H1 (cell line): ENCODE measurements around the gene TUBGCP6. TPM values are rescaled to one million over a fixed set of nuclear protein-coding genes. Genes with fewer than 3 reads are reported as not detected.

Experiments
- CTCF ChIA-PET: fragments of 300-600 bp; sonication (Branson Sonifier 250); formaldehyde crosslinking; loops from one replicate; lab custom pipeline; 2021; ENCODE audit not compliant: partially characterized antibody; lab: Charles Lee
- POLR2A ChIA-PET: fragments of 300-600 bp; sonication (Branson Sonifier 250); formaldehyde crosslinking; loops from one replicate; lab custom pipeline; 2021; ENCODE audit warnings: inconsistent platforms; ENCODE audit not compliant: partially characterized antibody; lab: Charles Lee
- DNase-seq, 2 experiments: peaks; one replicate each; pipeline versions ENCODE4 v3.0.0 to v3.0.0-alpha.2; 2010 to 2022; ENCODE audit warnings: low spot score in 2 of 2, low read depth in 1 of 2, mixed read lengths in 1 of 2
- FAIRE-seq: peaks from 2 replicates; lab custom pipeline; 2011; peaks lifted over from hg19 to GRCh38; lab: Jason Lieb, UNC
- H2AFZ ChIP-seq: 2 replicates; pipeline ENCODE4 v1.8.1; 2012; ENCODE audit warnings: low read length, inconsistent platforms
- H2AK5ac ChIP-seq: 2 replicates; pipeline ENCODE4 v1.6.1; 2013; ENCODE audit warnings: low read depth, low read length
- H2BK120ac ChIP-seq: replicated peaks from 2 replicates; pipeline ENCODE3; 2013; ENCODE audit warnings: low read depth, low read length, inconsistent platforms
- H2BK12ac ChIP-seq: 2 replicates; pipeline ENCODE4 v1.6.1; 2013; ENCODE audit warnings: low read depth, low read length
- H2BK15ac ChIP-seq: 2 replicates; pipeline ENCODE4 v1.6.1; 2013; ENCODE audit warnings: low read length
- H2BK20ac ChIP-seq: 2 replicates; pipeline ENCODE4 v1.6.1; 2013; ENCODE audit warnings: low read length
- H2BK5ac ChIP-seq: 2 replicates; pipeline ENCODE4 v1.6.1; 2013; ENCODE audit warnings: low read depth, low read length
- H3K14ac ChIP-seq: 2 replicates; pipeline ENCODE4 v1.6.1; 2013; ENCODE audit warnings: inconsistent platforms; ENCODE audit not compliant: insufficient read length
- H3K18ac ChIP-seq: 2 replicates; pipeline ENCODE4 v1.6.1; 2013; ENCODE audit warnings: low read length; ENCODE audit errors: extremely low read depth
- H3K23ac ChIP-seq: 2 replicates; pipeline ENCODE4 v1.6.1; 2013; ENCODE audit warnings: inconsistent platforms; ENCODE audit not compliant: insufficient read length
- H3K23me2 ChIP-seq: 2 replicates; pipeline ENCODE4 v1.6.1; 2013; ENCODE audit warnings: low read depth, low read length
- H3K27ac ChIP-seq: 2 replicates; pipeline ENCODE4 v1.6.1; 2011; ENCODE audit warnings: low read depth, low read length, inconsistent platforms
- H3K27me3 ChIP-seq, 4 experiments: replicated peaks in 1 of 4; 1 replicate in 1 of 4; 2 replicates in 3 of 4; pipeline versions ENCODE4 v1.6.1 to v1.8.1; 2011 to 2013; ENCODE audit warnings: low read length in 3 of 4, mild to moderate bottlenecking in 3 of 4, inconsistent platforms in 2 of 4, mixed read lengths in 2 of 4, moderate library complexity in 1 of 4; ENCODE audit not compliant: control insufficient read depth in 3 of 4, insufficient read depth in 3 of 4; ENCODE audit errors: extremely low read depth in 1 of 4
- H3K36me3 ChIP-seq, 4 experiments: 2 replicates each; pipeline versions ENCODE4 v1.6.1 to v1.8.1; 2011 to 2013; ENCODE audit warnings: mild to moderate bottlenecking in 4 of 4, low read length in 3 of 4, moderate library complexity in 2 of 4, control low read depth in 1 of 4, inconsistent platforms in 1 of 4; ENCODE audit not compliant: insufficient read depth in 4 of 4, control insufficient read depth in 2 of 4
- H3K4ac ChIP-seq: replicated peaks from 2 replicates; pipeline ENCODE3; 2013; ENCODE audit warnings: low read length, low read depth, mixed read lengths, inconsistent platforms; ENCODE audit not compliant: insufficient read length
- H3K4me1 ChIP-seq, 4 experiments: replicated peaks in 1 of 4; 1 replicate in 1 of 4; 2 replicates in 3 of 4; pipeline versions ENCODE4 v1.6.1 to v1.8.1; 2011 to 2013; ENCODE audit warnings: low read length in 3 of 4, inconsistent platforms in 2 of 4, mixed read lengths in 1 of 4; ENCODE audit not compliant: insufficient read depth in 4 of 4, control insufficient read depth in 3 of 4
- H3K4me2 ChIP-seq, 2 experiments: 2 replicates each; pipeline versions ENCODE4 v1.6.1 to v1.8.1; 2011 to 2013; ENCODE audit warnings: low read depth in 2 of 2, low read length in 2 of 2, control low read depth in 1 of 2, inconsistent platforms in 1 of 2, mild to moderate bottlenecking in 1 of 2; ENCODE audit not compliant: insufficient read depth in 1 of 2
- H3K4me3 ChIP-seq, 4 experiments: fragments of 200-600, 300-600 bp in 1 of 4; sonication (generic), shearing (Covaris generic), sonication (Bioruptor Twin) in 1 of 4; 2 replicates each; pipeline versions ENCODE4 v1.5.1 to v1.8.1; 2011 to 2016; ENCODE audit warnings: low read length in 4 of 4, low read depth in 3 of 4, control low read depth in 2 of 4, inconsistent platforms in 2 of 4, mild to moderate bottlenecking in 2 of 4, mixed read lengths in 1 of 4, moderate library complexity in 1 of 4; ENCODE audit not compliant: insufficient read depth in 2 of 4; ENCODE audit errors: extremely low read depth in 1 of 4
- H3K56ac ChIP-seq: replicated peaks from 2 replicates; pipeline ENCODE3; 2013; ENCODE audit warnings: low read depth, mild to moderate bottlenecking, mixed read lengths, low read length, inconsistent platforms; ENCODE audit not compliant: insufficient read length
- H3K79me1 ChIP-seq: 2 replicates; pipeline ENCODE4 v1.6.1; 2013; ENCODE audit warnings: low read depth, low read length, control low read depth
- H3K79me2 ChIP-seq, 2 experiments: 2 replicates each; pipeline versions ENCODE4 v1.6.1 to v1.8.1; 2012 to 2013; ENCODE audit warnings: low read length in 2 of 2, mild to moderate bottlenecking in 2 of 2, inconsistent platforms in 1 of 2; ENCODE audit not compliant: insufficient read depth in 2 of 2, control insufficient read depth in 1 of 2
- H3K9ac ChIP-seq, 4 experiments: replicated peaks in 1 of 4; 1 replicate in 1 of 4; 2 replicates in 3 of 4; pipeline versions ENCODE4 v1.6.1 to v1.8.1; 2011 to 2013; ENCODE audit warnings: low read depth in 3 of 4, low read length in 3 of 4, control low read depth in 2 of 4, mild to moderate bottlenecking in 2 of 4, moderate library complexity in 2 of 4, inconsistent platforms in 1 of 4; ENCODE audit errors: extremely low read depth in 1 of 4
- H3K9me3 ChIP-seq, 2 experiments: 2 replicates each; pipeline versions ENCODE4 v1.6.1 to v1.8.1; 2012 to 2013; ENCODE audit warnings: mild to moderate bottlenecking in 2 of 2, moderate library complexity in 2 of 2, control low read depth in 1 of 2, inconsistent platforms in 1 of 2, low read depth in 1 of 2, low read length in 1 of 2, mixed read lengths in 1 of 2; ENCODE audit not compliant: insufficient read depth in 2 of 2
- H4K20me1 ChIP-seq, 2 experiments: replicated peaks in 1 of 2; 2 replicates each; pipeline versions ENCODE3 to v1.8.1; 2011 to 2013; ENCODE audit warnings: inconsistent platforms in 2 of 2, low read length in 2 of 2, mild to moderate bottlenecking in 1 of 2; ENCODE audit not compliant: insufficient read depth in 2 of 2, control insufficient read depth in 1 of 2
- H4K5ac ChIP-seq: 2 replicates; pipeline ENCODE4 v1.6.1; 2013; ENCODE audit warnings: low read length, low read depth, mixed read lengths, inconsistent platforms; ENCODE audit not compliant: insufficient read length
- H4K8ac ChIP-seq: 2 replicates; pipeline ENCODE4 v1.8.0; 2013; ENCODE audit warnings: mild to moderate bottlenecking, moderate library complexity, low read length, inconsistent platforms; ENCODE audit not compliant: insufficient read depth; ENCODE audit errors: extremely low read depth
- H4K91ac ChIP-seq: replicated peaks from 2 replicates; pipeline ENCODE3; 2013; ENCODE audit warnings: low read length, mixed read lengths, inconsistent platforms; ENCODE audit not compliant: insufficient read length
- BRCA1 ChIP-seq: IDR thresholded peaks from 2 replicates; pipeline ENCODE4 v1.6.1; 2012; ENCODE audit warnings: low read depth, low read length, improper control_type of control experiment
- CREB1 ChIP-seq: IDR thresholded peaks from 2 replicates; pipeline ENCODE4 v1.6.1; 2012; ENCODE audit warnings: inconsistent platforms
- KDM5A ChIP-seq: fragments of 200-600 bp; IDR thresholded peaks from 2 replicates; pipeline ENCODE4 v1.7.1; 2012; ENCODE audit warnings: mild to moderate bottlenecking, low read length, inconsistent platforms, mixed read lengths
- NRF1 ChIP-seq: IDR thresholded peaks from 2 replicates; pipeline ENCODE4 v1.6.1; 2011; ENCODE audit warnings: mild to moderate bottlenecking, low read depth, low read length, improper control_type of control experiment
- POU5F1 ChIP-seq: IDR thresholded peaks from 2 replicates; pipeline ENCODE4 v1.6.1; 2011; ENCODE audit warnings: low read depth, mild to moderate bottlenecking, low read length, moderate library complexity
- RAD21 ChIP-seq, 2 experiments: IDR thresholded peaks in 1 of 2; conservative IDR thresholded peaks in 1 of 2; 2 replicates each; pipeline ENCODE4 v1.6.1; 2011; ENCODE audit warnings: low read depth in 2 of 2, low read length in 2 of 2, improper control_type of control experiment in 1 of 2, inconsistent platforms in 1 of 2, mild to moderate bottlenecking in 1 of 2, moderate library complexity in 1 of 2
- RNF2 ChIP-seq: fragments of 200-900, 300-1000 bp; sonication (generic); IDR thresholded peaks from 2 replicates; pipeline ENCODE4 v1.7.1; 2016; ENCODE audit warnings: borderline replicate concordance, low read depth, mild to moderate bottlenecking, antibody characterized with exemption, low read length; ENCODE audit not compliant: poor library complexity, severe bottlenecking; ENCODE audit errors: missing control alignments
- SIN3A ChIP-seq, 2 experiments: IDR thresholded peaks in 1 of 2; conservative IDR thresholded peaks in 1 of 2; 2 replicates each; pipeline ENCODE4 v1.6.1; 2011 to 2012; ENCODE audit warnings: low read length in 2 of 2, improper control_type of control experiment in 1 of 2, low read depth in 1 of 2, mild to moderate bottlenecking in 1 of 2
- SIRT6 ChIP-seq: IDR thresholded peaks from one replicate; pipeline ENCODE4 v1.7.1; 2012; ENCODE audit warnings: low read length, inconsistent platforms
- SP2 ChIP-seq: IDR thresholded peaks from 2 replicates; pipeline ENCODE4 v1.6.1; 2012; ENCODE audit warnings: mild to moderate bottlenecking, low read length, inconsistent platforms
- TEAD4 ChIP-seq: IDR thresholded peaks from 2 replicates; pipeline ENCODE4 v1.6.1; 2012; ENCODE audit warnings: low read depth, low read length, inconsistent platforms, mixed read lengths
- YY1 ChIP-seq: IDR thresholded peaks from 2 replicates; pipeline ENCODE4 v1.6.1; 2011; ENCODE audit warnings: low read depth, mild to moderate bottlenecking, low read length
- WGBS, 2 experiments: shearing (Covaris generic) in 1 of 2; methylation state at CpG; one replicate each; pipeline versions ENCODE4 v1.1.6 to v1.1.7; 2013 to 2015; ENCODE audit warnings: low lambda C conversion rate in 2 of 2, mixed read lengths in 2 of 2, inconsistent platforms in 1 of 2, low coverage in 1 of 2, missing lambda C conversion rate in 1 of 2; ENCODE audit not compliant: insufficient replicate concordance in 2 of 2, insufficient coverage in 1 of 2, insufficient read length in 1 of 2; ENCODE audit errors: extremely low coverage in 1 of 2, missing lambda C conversion rate in 1 of 2; 5-methylcytosine and 5-hydroxymethylcytosine counted together
- polyA plus RNA-seq, 7 experiments: library from polyadenylated mRNA; depleted of rRNA in 3 of 7; stranded (reverse) in 5 of 7; unstranded in 2 of 7; fragments of >200 nt in 5 of 7; fragments of 200-250 nt in 2 of 7; gene quantifications; 1 replicate in 5 of 7; 2 replicates in 1 of 7; 4 replicates in 1 of 7; pipeline versions ENCODE4 v1.2.1 to v1.2.3, GENCODE V29; 2011 to 2013; ENCODE audit warnings: missing spikeins in 2 of 7, mixed read lengths in 2 of 7
- total RNA-seq: library from RNA; stranded (reverse); fragmentation: NEBNext Ultra II Directional; extraction: Animal tissue kit (Norgen Biotek cat#: 25700); gene quantifications from 2 replicates; pipeline ENCODE4 v1.2.1, GENCODE V29; 2021

Gene TUBGCP6
- total and polyA plus RNA-seq, 2 of the 8 experiments (the other 6 are each of a cell fraction or from before 2014, with no cell fraction given) = 24.2 to 24.7 TPM

DNA sequence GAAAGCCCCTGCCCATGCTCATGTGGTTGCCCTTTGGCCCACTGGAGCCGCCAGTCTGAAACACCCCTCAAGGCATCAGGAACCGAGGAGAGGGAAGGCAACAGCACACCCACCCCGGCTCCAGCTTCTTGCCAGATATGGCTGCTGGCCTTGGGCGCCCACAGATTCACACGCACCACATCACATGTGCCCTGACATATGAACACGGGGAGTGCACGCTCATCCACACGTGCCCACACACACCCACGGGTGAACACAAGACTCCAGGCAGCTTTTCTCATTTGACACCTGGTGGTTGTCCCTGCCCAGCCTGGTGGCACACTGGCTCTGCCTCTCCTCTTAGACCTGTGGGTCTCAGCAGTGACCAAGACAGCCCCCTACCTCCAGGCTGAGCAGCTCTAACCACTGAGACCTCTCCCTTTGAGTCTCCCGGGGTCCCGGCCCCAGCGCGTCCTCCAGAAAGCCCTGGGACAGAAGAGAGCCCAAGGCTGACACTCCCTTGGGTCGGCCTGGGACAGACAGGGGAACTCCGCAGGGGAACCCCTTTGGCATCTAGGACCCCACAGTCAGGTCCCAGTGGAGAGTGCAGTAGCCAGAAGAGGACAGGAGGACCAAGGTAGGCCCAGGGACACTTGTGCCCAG lies 19.4 kb upstream of the TUBGCP6 start:
- H3K56ac ChIP-seq = no peak overlapping the region
- peaks cover 3% of the 10 kb centered on the region in 2 experiments for H4K20me1 ChIP-seq
- no peak overlapping the region for H4K8ac ChIP-seq
- H2BK120ac ChIP-seq = no peak overlapping the region
- no peak overlapping the region for H3K14ac ChIP-seq
- no peak overlapping the region for H2AFZ ChIP-seq
- ChIA-PET CTCF (interaction anchor here (0.7 to 4.7 kb wide), 6 partner anchors 10 to 64 kb away, joined by 3 to 26 read pairs (median 6); partner anchors contain the start of gene HDAC10), POLR2A (no interaction called here)
- H2BK20ac ChIP-seq = no peak overlapping the region
- WGBS, 2 experiments = 88% methylated on average over 14 of the region's 15 CpGs; no CpG with 5 or more reads in 1 of the 2 experiments
- H3K4me2 ChIP-seq = no peak overlapping the region
- H3K4me3 ChIP-seq = no peak overlapping the region
- no peak overlapping the region for H2AK5ac ChIP-seq
- no peak for FAIRE-seq
- H3K18ac ChIP-seq = no peak overlapping the region
- peaks cover 12 to 47% (median 37%) of the 10 kb centered on the region in 4 experiments; a peak in 6 of 7 replicates for H3K27me3 ChIP-seq
- H2BK12ac ChIP-seq = no peak overlapping the region
- peaks cover 6% of the 10 kb centered on the region; the same call in 1 of the 2 replicates for H3K23me2 ChIP-seq
- H3K79me1 ChIP-seq = no peaks in the 10 kb centered on the region
- H3K4ac ChIP-seq = no peak overlapping the region
- H3K23ac ChIP-seq = no peak overlapping the region
- no peaks in the 10 kb centered on the region for H3K36me3 ChIP-seq
- H4K5ac ChIP-seq = no peak overlapping the region
- H2BK15ac ChIP-seq = no peak overlapping the region
- H2BK5ac ChIP-seq = no peak overlapping the region
- peak overlapping the region; percentile 27 for H4K91ac ChIP-seq
- peaks cover 0 to 10% of the 10 kb centered on the region in 2 experiments; a peak in 1 of 4 replicates for H3K9me3 ChIP-seq
- no peak overlapping the region for H3K9ac ChIP-seq
- H3K79me2 ChIP-seq = no peaks in the 10 kb centered on the region
- no peak overlapping the region for H3K27ac ChIP-seq
- H3K4me1 ChIP-seq = peaks cover 0 to 20% (median 10%) of the 10 kb centered on the region in 4 experiments; a peak in 6 of 7 replicates
- DNase-seq = no peak
- TF ChIP-seq POU5F1 (no peak), YY1 (no peak), RNF2 (no peak), TEAD4 (no peak), SP2 (no peak), BRCA1 (no peak), RAD21 (IDR thresholded peaks at IDR 0.05 in 1 of 2, conservative IDR thresholded peaks at IDR 0.05 in 1 of 2; ENCODE audit: low read depth in 2 of 2, low read length in 2 of 2) (no peak), CREB1 (no peak), KDM5A (no peak), SIN3A (conservative IDR thresholded peaks at IDR 0.05 in 1 of 2, IDR thresholded peaks at IDR 0.05 in 1 of 2; ENCODE audit: low read depth in 1 of 2, low read length in 2 of 2) (no peak), SIRT6 (no peak), NRF1 (no peak)
